Measurements from ENCODE around the gene MYBBP1A.

DNA sequence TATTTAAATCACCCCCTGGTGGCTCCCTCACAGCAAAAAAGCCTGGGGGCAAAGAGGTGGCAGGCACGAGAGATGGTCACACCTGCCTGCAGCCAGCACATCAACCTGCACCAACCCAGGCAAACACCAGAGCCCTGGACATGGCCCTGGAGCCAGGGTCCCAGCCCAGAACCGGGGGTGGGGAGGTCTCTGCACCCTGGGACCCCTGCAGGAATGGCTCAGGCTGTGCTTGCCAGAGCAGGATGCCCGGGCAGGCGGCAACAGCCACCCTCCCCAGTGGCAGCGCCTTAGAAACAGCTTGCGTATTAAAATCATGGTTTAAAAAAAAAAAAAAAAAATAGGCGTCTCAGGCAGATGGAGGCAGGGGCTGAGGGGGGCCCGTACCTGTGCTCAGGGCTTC is 16.2 kb downstream of the MYBBP1A start:
- TF ChIP-seq, protein P1, sequence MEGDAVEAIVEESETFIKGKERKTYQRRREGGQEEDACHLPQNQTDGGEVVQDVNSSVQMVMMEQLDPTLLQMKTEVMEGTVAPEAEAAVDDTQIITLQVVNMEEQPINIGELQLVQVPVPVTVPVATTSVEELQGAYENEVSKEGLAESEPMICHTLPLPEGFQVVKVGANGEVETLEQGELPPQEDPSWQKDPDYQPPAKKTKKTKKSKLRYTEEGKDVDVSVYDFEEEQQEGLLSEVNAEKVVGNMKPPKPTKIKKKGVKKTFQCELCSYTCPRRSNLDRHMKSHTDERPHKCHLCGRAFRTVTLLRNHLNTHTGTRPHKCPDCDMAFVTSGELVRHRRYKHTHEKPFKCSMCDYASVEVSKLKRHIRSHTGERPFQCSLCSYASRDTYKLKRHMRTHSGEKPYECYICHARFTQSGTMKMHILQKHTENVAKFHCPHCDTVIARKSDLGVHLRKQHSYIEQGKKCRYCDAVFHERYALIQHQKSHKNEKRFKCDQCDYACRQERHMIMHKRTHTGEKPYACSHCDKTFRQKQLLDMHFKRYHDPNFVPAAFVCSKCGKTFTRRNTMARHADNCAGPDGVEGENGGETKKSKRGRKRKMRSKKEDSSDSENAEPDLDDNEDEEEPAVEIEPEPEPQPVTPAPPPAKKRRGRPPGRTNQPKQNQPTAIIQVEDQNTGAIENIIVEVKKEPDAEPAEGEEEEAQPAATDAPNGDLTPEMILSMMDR (IDR thresholded peaks at IDR 0.05): no peak
- no peak for TF ChIP-seq ZFX (IDR thresholded peaks at IDR 0.05; ENCODE audit: borderline replicate concordance)

All from 22Rv1 (cell line).